GM21723 (cell line): ENCODE results near the gene INTS14.

Experiments
- ATAC-seq: cut with Tn5 transposase; IDR thresholded peaks from one replicate; pipeline ENCODE4 v1.9.1; 2021; ENCODE audit warnings: mild to moderate bottlenecking, moderate library complexity; ENCODE audit not compliant: unreplicated experiment

The INTS14 gene

DNA sequence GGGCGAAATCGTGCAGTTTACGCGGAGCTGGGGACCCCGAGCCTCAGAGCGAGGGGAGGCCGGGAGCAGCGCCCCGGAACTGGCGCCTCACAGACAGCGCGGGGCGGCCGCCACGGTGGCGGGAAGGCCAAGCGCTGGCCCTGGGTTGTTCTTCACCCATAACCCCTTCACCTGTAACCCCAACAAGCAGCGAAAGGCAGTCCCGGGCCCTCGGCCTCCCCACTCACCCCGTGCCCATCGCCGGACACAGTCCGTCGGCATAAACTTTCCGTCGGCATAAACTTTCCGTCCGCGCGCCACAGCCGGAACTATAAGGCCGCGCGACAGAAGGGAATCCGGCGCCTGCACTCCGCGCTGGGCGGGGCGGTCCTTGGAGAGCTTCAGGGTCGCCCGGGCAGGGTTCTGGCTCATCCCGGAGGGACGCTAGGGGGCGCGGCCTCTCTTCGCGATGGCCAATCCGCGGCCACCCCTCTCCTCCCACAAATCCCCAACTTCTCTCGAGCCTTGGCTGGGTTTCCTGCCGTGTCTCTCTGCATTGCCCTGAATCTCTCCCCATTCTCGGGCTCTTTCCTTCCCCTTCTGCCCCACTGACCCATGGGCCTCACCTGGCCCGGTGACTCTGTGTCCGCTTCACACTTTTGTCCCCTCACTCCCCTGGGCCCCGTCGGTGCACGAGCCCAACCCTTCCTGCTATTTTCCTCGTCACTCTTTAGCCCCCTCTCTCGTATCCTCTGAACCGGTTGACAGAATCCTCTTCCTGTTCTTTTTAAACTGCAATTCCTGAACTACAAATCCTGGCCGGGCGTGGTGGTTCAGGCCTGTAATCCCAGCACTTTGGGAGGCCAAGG, at the start of gene INTS14:
Gene INTS14 (minus strand): TSS at position 261 of the 848 bp plus-strand sequence. CDS start 3,751 bp downstream, outside the sequence.
- peak; percentile 92 for ATAC-seq

DNA sequence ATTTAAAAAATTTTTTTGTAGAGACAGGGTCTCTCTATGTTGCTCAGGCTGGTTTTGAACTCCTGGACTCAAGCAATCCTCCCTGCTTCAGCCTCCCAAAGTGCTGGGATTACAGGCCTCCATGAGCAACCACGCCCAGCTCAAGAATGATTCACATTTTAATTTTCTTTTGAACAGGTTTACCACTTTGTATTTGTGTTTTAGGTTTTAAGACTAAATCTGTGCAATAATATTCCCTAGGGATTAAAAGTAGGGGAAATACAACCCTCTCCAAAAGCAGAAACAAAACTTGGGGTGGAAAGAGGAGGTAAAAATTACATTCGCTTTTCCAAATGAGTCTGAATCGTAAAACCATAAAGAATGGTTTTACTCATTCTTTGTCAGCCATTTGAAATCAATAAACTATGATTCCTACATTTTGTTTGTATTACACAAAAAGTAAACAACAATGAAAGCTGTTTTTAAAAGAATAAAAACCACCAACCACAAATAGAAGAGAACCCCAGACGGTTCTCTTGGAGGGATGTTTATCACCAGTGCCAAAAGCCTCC, 48.6 kb upstream of the INTS14 start:
- ATAC-seq: no peak

DNA sequence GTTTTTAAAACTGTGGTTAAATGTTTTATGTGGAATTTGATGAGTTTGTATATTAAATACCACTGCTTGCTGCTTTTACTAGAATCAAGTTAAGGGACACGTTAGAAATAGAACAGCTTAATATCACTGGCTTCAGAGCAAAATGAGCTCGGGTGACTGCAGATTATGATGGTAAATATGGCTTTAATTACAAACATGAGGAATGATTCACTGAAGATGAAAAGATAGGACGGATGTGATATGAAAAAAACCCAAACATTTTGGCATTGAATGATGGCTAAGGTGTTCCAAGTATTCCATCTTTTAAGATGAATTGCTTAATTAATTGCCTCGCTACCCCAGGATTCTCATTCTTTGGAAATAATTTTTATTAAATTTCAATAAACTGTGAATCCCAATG, 44.5 kb upstream of the INTS14 start:
- ATAC-seq: no peak

DNA sequence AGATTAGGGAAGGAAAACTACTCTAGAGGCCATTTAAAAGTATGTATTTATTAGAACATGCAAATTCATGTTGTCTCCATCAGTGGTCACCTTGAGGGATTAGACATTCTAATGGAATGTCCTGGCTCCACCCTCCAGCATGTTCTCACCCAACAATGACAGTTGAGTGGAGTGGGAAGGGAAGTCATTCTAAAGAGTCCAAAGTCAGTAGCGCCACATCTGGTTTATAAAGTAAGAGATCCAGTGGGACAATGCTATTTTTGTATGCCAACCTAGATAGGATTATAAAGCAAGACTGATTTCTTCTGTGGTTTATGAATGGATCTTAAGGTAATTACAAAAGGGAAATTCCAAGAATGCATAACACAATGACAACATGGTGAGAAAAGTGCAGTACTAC, 44.1 kb upstream of the INTS14 start:
- no peak for ATAC-seq

DNA sequence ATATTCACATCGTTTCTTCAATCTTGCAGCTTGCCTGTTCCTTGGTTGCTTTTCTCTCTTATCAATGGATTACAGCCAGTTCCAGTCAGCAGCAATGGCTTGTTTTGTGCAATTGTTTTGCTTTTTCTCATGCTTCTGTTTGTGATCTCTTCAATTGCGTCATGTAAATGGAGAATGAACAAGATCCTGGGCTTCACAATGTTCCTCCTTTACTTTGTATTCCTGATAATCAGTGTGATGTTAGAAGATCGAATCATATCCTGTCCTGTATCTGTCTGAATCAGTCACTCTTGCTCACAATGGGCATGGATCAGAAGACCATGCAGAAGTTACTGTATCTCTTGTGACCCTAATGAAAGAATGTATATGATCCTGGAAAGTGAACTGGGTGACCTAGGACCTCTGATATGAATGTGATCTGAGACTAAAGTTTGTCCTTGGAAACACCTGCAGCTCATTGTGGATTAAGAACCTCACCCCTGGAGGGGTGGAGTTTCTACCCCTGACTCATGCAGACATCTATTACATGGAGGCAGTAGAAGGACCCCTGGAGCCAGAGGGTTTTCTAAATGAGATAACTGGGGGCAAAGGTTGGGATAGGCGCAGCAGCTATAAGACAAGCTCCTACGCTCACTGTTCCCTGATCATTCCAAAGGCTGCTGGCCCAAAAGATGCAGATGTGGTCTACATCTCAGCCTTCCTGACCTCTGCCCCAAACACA, 43.0 kb upstream of the INTS14 start:
- no peak for ATAC-seq

DNA sequence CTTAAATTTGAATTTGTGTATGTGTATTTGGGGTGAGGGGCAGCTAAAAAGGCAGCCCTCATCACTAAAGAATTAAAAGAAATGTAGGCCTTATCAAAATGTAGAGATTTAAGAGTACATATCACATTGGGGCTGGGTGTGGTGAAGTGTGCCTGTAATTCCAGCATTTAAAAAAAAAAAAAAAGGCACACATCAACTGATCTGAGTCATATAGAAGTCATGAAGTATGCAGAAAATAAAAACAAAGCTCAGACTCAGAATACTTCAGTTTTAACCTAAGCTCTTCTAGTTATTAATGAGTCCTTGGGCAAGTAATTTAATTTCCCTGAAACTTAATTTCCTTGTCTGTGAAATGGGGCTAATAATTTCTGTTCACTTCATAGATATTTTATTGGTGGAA, 42.4 kb upstream of the INTS14 start:
- ATAC-seq: no peak

DNA sequence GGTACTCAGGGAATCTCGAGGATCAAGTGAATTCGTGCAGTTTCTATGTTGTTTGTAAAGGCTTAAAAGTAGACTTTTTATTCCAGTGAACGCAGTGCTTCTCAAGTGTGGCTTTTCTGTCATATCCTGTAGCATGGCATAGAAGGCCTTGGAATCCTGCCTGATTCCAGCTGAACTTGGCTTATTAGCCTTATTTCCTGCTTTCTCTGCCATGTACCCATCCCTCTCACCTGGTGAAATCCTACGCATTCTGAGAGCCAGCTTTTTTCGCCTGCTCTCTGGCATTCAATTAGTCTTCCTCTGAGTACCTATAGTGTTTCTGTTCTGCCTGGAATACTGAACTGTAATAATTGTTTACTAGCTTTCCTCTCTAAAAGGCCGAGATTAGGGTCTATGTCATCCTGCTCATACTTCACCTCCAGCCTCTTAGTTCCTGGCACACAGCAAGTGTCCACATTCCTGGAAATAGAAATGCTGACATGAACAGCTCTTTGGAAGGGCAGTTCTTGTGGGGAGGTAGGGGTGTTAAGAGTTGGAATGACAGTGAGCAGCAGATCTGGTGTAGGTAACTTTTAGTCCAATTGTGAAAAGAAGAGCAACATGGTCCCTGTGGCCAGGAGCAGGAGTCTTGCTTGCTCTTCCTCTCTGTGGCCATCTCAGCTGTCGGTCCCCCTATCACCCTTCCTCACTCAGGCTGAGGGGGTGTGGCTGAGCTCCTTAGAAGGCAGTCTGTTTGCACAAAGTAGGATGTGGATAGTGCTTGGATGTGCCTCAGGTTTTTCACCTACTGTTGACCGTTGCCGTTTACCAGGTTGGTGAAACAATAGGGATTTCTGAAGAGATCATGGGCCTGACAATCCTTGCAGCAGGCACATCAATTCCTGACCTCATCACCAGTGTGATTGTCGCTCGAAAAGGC, 41.2 kb upstream of the INTS14 start:
- ATAC-seq: no peak

DNA sequence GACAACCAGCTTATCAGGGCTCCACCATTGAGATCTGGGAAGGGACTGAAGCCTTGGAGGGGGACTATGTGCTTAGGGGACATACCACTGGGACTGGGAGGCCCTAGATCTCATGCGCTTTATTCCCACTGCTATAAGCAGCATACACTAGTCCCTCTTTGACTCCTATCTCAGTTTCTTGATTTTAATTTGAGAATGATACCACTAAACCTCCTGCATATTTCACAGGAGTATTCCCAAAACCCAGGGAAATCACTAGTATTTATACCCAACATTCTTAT, 40.1 kb upstream of the INTS14 start:
- no peak for ATAC-seq

DNA sequence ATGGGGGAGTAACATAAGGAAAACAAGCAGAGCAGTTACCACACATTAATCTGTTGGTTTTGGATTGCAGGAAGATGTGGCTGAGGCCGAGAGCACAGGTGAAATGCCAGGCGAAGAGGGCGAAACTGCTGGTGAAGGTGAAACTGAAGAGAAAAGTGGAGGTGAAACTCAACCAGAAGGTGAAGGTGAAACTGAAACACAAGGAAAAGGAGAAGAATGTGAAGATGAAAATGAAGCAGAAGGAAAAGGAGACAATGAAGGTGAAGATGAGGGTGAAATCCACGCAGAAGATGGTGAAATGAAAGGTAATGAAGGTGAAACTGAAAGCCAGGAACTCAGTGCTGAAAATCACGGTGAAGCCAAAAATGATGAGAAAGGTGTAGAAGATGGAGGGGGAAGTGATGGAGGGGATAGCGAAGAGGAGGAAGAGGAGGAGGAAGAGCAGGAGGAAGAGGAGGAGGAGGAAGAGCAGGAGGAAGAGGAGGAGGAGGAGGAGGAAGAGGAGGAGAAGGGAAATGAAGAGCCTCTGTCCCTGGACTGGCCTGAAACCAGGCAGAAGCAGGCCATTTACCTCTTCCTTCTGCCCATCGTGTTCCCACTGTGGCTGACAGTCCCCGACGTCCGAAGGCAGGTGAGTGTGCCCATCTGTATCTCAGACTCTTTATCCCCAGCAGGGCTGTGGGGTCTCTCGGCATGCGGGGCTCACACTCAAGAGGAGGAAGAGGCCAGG, 39.5 kb upstream of the INTS14 start:
- no peak for ATAC-seq

DNA sequence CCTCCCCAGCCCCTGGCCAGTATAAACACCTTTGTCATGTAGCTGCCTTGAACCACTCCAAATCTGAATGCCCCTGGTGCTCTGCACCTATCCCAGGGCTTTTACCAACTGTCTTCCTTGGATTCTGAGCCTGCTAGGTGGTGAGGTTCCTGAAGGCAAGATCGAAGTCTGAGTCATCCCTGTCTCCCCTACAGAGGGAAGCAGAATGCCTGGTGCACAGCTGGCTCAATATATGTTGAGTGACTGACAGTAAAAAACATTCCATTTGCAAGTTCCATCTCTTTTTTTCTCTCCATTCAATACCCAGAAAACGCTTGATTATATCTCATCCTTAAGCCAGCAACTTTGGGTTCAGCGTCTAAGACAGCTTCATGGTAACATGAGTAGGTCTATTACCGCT, 35.6 kb upstream of the INTS14 start:
- no peak for ATAC-seq

DNA sequence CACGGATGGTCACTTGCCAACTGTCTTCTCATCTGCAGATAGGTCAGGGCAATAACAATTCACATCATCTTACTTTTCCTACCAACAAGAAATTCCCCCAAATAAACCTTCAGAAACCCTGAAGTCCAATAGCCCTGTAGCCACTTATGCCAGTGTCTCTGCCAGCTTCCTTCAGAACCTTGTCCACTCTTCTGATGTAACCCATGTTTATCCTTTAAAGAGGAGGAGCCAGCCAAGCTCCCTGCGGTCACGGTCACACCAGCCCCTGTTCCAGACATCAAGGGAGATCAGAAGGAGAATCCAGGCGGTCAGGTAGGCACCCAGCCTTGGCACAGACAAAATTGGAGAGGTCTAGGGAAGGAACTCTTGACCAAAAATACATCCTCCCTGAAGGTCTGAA, 34.5 kb upstream of the INTS14 start:
- no peak for ATAC-seq

DNA sequence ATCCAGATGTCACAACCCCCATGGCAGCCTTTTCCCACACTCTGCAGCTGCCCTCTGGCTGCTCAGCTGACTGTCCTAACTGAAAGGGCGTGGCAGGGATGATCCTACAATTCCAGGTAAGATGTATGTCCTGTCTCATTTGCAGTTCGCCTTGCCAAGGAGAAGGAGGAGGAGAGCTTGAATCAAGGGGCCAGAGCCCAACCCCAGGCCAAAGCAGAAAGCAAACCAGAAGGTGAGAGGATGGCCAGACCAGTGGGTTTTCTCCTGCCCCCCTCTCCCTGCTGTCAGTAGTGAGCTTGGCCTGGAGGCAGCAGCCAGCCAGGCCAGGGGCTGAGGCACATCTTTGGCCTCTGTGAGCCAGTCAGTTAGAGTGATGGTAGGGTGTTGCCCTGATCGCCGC, 33.4 kb upstream of the INTS14 start:
- no peak for ATAC-seq

DNA sequence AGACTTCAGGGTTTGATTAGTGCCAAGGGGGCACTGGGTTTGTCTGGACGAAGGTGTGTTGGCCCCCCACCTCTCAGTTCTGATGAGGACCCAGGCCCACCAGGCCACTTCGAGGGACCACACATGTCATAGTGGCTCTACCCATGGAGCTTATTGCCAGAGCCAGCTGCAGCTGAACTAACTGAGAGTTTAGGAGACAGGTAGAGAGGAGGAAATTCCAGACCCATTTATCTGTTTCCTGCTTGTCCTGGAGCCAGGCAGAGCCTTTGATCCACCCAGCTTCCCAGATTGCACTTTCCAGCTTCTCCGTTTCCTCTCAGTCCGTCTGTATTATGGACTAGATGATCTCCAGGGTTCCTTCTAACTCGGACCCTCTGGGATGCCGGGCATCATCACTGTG, 31.7 kb upstream of the INTS14 start:
- ATAC-seq: no peak

DNA sequence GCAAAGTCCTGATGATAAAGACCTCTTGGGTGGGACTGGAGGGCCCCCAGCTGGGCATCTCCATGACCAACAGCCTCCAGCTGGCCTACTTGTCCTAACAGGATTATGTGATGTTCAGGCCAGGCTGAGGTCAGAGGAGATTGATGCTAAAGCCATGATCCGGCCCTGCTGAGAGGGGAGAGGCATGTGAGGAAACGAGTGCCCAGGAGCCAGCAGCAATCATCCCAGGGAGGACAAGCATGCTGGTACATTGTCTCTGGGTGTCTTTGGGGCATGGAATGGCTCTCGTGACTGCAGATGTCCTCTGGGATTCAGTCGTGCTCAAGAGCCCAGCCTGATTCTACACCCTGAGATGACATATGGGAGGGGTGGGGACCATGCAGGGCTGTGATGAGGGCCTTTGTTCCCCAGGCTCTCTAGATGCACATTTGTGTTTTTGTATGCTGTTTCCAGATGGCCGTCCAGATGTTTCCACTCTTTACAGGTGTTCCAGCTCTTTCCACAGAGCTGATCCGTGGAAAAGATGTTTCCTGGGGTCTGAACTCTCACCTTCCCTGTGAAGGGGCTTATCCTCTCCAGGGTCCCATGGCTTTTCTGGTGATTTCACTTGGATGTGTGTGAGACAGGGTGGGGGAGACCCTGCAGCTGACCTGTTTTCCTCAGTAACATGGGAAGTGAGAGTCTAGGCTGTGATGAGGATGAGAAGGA, 31.0 kb upstream of the INTS14 start:
- no peak for ATAC-seq

DNA sequence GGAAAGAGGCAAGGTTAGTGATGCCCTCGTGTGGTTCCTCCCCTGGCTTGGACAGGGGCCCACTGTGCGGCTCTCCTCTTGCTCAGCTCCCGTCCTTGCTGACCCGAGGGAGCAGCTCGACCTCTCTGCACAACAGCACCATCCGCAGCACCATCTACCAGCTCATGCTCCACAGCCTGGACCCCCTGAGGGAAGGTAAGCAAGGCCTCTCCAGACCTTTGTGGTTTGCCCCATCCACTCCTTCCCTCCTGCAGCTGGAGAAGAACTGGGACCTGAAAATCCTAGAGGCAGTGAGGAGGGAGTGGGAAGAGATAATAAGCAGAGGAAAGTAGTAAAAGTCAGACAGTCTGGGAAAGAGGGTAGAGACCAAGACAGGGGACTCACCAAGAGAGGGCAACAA, 28.6 kb upstream of the INTS14 start:
- ATAC-seq: no peak

DNA sequence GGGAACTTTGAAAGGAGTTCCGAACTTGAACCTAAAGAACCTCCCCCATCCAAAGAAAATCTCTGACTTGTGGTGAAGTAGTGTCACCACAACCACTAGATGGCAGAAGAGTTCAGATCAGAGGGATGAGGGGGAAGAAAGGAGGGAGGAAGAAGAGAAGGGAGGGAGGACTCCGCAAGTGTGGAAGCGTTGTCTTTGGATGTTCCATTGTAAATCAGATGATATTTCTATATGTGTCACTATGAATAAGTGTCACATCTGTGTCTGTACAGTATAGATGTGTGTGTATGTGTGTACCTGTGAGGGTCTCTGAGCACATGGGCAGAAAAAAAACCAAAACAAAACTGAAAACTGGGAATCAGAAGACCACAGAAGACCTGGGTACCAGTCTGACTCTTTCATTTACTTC, 27.8 kb upstream of the INTS14 start:
- no peak for ATAC-seq

DNA sequence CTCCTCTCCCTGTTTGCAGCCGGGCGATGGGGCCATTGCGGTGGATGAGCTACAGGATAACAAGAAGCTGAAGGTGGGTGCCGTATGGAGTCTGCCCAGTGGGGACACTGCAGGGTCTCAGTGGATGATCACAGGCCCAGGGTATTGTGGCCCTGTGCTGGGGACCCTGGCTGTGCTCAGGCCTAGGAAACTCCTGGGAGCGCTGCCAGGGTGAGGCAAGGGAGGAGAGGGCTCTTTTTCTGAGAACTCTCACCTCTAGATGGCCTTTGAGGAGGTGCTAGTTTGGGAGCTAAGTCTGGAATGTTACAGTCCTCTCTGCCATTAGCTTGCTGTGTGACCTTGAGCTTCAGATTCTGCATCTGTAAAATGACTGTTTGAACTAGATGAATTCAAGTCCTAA, 27.2 kb upstream of the INTS14 start:
- no peak for ATAC-seq

DNA sequence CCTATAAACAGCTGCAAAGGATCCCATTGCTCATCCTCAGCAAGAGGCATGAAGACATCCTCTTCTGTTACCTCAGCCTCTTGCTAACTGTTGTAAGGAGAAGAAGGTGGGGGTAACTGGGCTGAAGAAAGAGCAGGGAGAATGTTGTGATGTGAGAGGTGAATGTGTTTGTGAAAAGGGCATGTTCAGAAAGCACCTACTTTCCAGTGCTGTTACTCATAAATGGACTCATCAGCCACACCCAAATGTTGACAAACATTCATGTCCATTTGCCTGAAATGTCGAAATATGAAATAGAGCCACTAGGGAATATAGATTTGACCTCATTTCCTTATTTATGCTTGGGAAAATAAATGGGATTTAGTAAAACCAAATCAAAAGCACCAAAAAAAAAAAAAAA, 23.4 kb upstream of the INTS14 start:
- ATAC-seq: no peak

DNA sequence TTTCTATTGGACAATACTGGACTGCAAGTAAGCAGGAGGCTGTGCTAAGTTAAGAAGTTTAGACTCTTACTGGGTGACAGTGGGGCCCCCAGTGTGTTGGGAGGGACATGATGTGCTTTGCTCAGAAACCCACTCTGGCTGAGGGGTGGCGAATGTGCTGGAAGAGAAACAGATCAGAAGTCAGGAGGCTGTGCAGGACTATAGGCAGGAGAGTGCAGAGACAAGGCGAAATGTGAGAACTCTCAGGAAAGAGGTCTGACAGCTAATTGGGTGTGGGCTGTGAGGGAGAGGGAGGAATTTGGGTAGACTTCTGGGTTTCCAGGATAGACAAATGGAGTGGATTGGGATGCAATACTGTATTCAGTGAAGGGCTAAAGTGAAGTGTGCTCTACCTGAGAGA, 22.8 kb upstream of the INTS14 start:
- ATAC-seq: no peak

DNA sequence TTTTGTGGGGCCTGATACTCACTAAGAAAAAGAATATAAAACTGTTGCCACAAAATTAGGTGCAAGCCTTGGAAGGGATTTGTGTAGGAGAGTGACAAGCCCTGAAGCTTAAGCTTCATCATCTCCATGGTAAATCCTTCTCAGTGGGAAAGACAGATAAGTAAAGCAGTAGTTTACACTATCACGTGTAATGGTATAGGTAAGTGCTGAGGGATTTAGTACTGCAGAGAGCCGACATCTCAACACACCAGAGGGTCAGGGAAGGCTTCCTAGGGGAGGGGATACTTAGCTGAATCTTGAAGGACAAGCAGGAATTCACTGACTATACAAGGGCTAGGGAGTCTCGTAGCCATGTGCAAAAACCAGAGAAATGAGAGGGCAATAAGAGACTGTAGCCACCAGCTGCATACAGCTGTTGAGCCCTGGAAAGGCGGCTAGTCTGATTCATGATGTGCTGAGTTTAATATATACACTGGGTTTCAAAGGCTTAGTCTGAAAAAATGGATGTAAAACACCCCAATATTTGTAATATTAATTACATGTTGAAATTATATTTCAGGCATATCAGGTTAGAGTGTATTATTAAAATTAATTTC, 21.9 kb upstream of the INTS14 start:
- ATAC-seq: no peak
